NOMO-1 (cell line): ENCODE data around the gene PIEZO1.
"Not testable (repeated sequence)": the region's sequence is repeated elsewhere in the genome, so short reads cannot be mapped to it uniquely, and the experiment has no call there.

Experiments used
- DNase-seq, 2 experiments: peaks; one replicate each; lab custom pipeline; 2025; ENCODE audit not compliant: unreplicated experiment in 2 of 2; lab: John Stamatoyannopoulos, UW

Gene PIEZO1

DNA sequence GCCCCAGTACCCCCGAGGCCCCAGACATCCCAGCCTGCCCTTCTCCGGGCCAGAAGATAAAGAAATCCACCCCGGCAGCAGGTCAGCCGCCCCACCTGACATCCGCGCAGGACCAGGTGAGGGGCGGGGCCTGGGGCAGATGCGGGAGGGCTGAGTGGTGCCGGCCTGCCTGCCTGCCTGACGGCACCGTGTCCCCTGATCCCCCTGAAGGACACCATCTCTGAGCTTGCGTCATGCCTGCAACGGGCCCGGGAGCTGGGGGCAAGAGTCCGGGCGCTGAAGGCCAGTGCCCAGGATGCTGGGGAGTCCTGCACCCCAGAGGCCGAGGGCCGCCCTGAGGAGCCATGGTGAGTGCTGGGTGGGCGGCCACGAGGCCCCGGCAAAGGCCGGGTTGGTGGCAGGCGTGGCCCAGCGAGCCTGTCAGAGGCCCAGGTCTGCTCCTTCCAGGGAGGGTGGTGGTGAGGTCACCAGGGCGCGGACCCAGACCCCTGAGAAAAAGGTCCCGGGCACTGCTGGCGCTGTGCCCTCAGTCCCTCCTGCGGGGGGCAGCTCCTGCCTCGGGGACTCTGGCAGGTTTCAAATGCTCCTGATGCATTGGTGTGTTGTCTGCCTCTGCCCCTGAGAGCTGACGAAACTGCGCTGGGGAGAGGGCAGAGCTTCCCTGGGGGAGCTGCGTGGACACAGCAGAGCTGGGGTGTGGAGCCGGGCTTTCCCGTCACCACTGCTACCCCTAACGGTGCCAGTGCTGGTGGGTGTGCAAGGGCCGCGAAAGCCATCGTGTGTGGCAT, 19.7 kb upstream of the PIEZO1 start:
- DNase-seq, result no peak

DNA sequence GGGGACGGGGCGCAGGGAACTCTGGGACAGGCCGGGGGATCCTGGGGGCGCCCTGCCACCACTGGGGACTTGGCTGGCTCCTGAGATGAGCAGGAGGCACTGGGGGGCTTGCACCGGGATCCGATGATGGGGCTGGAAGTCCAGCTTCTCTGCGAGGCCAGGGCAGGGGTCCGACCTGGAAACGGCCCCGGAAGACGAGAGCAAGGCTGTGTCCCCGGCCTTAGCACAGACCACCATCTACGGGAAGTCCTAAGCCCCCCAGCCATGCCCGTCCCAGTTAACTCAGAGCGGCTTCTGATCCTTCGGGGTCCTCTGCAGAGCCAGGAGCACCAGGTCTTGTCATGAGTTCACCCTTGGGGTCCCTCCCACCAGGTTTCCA, 19.1 kb upstream of the PIEZO1 start:
- no peak for DNase-seq

DNA sequence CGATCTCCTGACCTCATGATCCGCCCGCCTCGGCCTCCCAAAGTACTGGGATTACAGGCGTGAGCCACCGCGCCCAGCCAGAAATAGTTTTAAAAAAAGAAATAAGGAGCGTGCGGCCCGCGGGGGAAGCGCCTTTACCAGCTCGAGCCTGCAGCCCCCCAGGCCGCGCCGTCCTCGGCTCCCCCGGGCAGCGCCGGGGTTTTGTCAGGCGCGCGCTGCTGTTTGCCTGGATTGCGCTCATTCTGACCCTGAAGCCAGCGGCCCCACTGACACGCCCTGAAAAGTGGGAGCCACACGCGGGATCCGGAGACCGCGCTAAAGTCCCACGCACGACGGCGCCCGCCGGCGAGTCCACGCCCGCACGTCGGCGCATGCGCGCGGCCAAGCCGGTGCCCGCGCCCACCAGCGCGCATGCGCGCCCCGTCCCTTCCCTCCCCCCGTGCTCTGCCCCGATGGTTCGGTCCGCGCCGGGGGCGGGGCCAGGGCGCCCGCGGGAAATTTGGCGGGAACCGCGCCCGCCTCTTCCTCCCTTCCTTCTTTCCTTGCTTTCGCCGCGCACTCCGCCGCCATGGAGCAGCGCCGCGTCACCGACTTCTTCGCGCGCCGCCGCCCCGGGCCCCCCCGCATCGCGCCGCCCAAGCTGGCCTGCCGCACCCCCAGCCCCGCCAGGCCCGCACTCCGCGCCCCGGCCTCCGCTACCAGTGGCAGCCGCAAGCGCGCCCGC, 18.4 kb upstream of the PIEZO1 start, which contains the start of gene CDT1:
Gene CDT1, plus strand, starts transcription at position 526 of the 724 bp plus-strand sequence. Its CDS starts 43 bp downstream, at position 569.
- DNase-seq, result peak; percentile 56 to 81

DNA sequence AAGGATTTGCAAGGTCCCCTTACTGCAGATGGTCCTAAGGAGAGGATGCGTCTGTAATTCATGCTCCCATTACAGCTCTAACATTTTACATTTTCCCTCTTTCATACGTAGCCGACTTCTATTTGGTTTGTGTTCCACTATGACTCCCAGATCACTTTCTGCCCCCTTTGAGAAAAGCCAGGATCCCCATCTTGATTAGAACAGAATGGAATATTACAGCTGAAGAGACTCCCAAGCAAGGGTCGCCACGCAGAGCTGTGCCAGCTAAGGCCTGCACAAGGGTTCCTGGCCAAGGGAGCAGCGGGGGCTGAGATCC, 15.2 kb upstream of the PIEZO1 start:
- DNase-seq, result no peak

DNA sequence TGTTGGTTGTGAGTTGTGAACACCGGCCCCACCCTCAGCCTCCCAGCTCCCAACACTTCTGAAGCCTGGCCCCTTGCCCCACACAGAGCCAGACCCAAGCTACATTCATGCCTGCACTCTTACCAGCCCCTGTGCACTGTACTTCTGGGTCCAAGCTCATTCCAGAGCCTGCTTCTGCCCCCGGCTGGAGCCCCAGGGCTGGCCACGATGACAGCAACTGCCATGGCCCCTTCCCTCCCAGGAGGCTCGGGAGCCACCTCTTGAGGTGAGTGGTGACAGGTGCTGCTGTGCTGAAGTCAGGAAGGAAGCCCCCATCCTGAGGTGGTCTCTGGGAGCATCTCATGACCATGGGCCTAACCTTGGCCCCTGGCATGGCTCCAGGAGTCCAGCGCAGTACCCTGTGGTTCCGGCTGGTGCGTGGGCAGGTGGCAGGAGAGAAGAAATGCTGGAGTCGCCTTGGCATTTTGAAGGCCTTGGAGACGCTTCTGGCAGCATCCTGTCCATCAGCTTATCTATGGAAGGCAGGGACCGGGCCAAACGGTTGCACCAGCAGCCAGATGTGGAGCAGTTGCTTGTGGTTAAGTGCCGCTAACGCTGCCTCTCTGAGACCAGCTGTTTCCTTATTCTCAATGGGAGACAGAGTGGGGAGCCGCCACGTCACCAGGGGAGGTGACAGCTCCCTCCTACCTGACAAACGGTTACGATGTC, 14.7 kb upstream of the PIEZO1 start:
- DNase-seq, result peak; percentile 73 to 76

DNA sequence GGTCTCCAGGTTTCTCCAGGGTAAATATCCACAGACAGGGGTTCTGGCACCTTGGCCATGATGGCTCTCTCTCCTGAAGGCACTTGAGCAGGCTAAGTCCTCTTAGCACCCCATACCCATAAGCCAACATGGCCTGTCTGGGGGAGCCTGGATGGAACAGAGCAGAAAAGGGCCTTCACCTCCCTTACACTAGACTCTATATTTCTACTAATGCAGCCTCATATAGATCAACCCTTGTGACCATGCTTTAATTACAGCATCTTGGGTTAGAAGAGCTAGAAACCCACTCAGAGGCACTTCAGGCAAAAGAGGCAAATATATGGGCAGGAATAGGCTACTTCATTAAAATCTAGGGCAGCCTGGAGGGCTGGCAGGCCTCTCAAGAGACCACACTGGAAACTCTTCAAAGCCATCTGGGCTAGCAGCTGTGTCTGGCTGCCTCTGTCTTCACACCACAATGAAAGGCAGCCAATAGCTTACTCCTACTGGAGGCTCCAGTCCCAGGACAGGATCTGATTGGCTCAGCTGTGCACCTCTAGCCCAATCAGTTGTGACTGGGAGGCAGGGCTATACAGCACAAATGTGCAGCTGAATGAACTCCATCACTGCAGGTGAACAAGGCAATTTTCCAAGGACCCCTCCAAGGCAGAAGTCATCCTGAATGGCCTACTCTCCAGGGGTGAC, 13.9 kb upstream of the PIEZO1 start:
- DNase-seq, result no peak

DNA sequence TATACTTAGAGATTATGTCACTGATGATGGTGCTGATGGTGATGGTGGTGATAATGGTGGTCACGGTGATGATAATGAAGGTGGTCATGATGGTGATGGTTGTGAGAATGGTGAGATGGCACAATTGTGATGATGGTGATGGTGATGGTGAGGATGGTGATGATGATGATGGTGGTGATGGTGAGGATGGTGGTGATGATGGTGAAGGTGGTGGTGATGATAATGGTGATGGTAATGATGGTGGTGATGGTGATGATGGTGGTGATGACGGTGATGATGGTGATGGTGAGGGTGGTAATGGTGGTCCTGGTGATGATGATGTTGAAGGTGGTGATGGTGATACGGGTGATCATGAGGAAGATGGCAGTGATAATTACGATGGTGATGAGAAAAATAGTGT, 13.1 kb upstream of the PIEZO1 start:
- no peak for DNase-seq

DNA sequence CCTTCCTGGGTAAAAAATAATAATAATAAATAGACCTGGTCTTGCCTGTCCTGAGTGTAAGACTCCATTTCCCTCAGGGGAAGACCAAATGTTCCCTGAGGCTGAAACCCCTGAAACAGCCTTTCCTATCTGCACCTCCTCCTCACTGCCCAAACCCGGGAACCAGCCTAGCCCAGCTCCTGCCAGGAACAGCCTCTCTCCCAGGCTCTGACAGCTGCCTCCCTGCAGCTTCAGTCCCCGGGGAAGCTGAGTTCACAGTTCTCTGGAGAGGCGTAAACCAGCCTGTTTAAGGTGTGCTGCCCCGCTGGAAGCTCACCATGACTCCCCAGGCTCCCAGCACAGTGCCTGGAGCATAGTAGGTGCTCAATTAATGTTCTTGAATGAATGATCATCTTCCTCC, 11.3 kb upstream of the PIEZO1 start:
- no peak for DNase-seq

DNA sequence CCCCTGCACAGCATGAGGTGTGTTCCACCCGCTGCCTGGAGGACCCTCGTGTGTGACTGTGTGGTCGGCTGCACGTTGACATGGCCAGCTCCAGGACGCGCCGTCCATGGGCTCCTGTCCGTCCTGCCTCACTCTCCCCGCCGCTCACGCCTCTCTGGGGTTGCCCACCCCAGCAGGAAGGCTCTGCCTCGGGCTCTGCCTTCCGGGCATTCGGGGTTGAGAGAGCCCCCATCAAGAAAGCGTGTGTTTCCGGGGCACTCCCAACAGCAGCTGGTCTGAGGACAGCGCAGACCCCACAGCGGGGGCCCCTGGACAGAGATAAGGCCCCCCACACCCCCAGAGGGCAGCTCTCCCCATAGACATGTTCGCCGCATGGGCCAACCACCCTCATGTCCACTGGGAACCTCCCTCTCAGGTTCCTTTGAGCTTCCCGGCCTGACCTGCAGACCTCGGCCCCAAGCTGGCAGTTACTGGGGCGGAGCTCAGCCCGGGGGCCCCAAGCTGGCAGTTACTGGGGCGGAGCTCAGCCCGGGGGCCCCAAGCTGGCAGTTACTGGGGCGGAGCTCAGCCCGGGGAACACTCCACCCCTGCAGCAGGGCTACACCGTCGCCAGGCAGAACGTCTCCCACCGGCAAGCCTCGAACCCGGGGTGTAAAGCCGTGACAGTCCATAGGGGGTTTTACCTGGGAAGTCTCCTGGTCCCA, 8.4 kb upstream of the PIEZO1 start:
- DNase-seq, result peak; percentile 66 to 68

DNA sequence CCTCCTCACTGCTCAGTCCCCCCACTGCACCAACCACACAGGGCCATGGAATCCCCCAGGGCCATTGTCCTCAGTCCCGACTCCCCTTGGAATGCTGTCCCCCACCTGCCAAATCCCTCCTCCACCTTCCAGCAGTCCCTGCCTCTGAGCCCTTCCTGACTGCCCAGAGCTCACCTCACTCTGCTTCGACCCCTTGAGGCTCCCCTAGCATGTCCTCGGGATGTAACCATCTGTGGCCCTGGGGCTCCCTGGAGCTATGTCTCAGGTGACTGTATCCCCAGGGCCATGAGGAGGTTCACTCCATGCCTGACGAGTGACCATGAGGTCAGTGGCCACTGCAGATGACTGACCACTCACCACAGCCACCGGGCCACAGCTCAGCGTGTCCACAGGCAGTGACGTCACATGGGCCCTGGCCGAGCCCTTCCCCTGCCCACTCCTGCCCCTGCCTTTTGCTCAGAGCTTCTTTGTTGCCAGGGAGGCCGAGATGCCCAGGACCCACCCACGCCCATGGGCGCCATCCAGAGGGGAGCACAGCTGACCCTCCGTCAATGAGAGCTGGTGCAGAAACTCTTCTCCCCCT, 7.7 kb upstream of the PIEZO1 start:
- DNase-seq, result no peak

DNA sequence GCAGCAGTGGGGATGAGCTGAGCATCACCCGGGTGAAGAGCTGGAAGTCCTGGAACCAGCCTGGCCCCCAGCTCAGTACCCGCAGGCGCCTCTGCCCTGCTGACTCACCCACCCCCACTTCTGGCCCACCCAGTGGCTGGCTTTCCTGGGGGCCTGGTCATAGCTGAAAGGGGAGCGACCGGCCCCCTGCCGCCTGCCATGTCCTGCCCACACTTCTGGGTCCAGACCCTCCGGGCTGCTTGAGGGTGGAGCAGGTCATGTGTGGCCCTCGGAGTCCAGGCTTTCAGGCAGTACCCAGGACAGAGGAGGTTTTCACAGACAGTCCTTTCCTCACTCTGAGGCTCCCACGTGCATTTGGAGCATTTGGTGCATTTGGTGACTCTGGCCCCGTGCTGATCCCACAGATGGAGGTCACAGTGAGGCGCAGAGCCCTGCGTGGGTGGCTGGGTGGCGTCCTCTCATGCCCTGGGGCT, 7.1 kb upstream of the PIEZO1 start:
- DNase-seq, result no peak

DNA sequence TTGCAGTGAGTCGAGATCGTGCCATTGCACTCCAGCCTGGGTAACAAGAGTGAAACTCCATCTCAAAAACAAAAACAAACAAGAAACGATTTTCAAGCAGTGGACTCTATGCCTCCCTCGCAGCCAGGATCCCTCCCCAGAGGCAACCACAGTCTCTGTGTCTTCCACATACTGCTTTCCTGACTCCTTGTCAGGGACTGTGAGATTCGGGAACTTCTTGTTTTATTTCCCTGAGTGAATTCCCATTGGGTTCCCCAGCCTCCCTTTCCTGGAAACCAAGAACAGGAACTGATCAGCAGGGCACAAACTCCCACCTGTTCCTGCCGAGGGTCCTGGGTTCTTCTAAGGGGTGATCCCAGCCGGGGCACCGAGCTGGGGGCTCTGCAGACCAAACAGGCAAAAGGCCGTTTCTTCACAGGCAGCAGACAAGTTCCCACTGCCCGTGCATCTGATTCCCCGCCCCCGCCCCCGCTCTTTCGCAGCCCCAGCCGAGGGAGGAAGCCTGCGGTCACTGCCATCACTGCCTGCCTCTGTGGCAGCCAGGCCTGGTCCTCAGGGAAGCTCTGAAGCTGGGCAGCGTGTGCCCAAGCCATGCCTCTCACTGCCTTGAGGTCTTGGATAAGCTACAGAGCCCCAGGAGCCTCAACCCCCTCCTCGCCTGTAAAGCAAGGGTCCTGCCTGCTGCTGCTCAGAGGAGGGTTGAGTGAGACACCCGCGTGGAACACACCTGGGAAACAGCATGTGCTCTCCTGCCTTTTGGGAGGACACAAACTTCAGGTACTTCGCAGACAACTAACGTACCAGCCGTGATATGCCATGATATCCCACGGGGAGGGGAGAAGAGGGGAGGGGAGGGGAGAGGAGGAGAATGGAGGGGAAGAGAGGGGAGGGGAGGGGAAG, 5.5 kb upstream of the PIEZO1 start:
- peak; percentile 70 to 75 for DNase-seq

DNA sequence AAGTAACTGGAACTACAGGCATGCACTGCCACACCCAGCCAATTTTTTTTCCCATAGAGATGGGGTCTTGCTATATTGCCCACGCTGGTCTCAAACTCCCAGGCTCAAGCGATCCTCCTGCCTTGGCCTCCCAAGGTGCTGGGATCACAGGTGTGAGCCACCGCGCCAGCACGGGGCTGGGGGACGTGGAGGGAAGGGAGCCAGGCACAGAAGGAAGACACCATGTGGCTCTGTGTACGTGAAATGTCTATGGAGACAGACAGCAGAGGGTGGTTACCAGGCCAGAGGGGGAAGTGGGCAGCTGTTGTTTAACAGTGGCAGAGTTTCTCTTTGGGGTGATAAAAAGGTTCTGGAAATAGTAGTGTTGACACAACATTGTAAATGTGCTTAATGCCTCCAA, 4.6 kb upstream of the PIEZO1 start:
- peak; percentile 81 to 85 for DNase-seq

DNA sequence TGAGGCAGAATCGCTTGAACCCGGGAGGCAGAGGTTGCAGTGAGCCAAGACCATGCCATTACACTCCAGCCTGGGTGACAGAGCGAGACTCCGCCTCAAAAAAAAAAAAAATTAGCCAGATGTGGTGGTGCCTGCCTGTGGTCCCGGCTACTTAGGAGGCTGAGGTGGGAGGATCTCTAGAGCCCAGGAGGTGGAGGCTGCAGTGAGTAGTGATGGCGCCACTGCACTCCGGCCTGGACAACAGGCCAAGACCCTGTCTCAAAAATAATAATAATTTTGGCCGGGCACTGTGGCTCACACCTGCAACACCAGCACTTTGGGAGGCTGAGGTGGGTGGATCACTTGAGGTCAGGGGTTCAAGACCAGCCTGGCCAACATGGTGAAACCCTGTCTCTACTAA, 3.7 kb upstream of the PIEZO1 start:
- DNase-seq, result not testable (repeated sequence)

DNA sequence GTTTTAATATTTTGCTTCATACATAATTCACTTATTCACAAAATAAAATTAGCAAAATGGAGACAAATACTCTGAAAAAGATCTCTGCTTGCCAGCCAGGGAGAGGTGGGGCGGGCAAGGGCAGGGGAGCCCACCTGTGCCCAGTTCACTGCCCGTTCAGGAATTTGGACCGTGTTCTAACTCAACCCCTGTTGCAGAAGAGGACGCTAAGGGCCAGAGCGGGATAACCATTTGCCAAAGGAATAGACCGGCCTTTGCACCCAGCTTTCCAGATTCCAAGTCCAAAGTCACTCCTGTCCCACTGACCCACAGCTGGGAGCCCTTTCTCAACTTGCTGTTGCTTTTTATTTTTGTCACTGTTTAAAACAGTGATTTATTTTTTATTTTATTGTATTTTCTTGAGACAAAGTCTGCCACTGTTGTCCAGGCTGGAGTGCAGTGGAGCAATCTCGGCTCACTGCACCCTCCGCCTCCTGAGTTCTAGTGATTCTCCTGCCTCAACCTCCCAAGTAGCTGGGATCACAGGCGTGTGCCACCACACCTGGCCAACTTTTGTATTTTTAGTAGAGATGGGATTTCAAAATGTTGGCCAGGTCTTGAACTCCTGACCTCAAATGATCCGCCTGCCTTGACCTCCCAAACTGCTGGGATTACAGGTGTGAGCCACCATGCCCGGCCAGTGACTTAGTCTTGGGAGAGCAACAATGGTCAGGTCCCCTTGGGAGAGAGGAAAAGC, 2.7 kb upstream of the PIEZO1 start:
- no peak for DNase-seq

DNA sequence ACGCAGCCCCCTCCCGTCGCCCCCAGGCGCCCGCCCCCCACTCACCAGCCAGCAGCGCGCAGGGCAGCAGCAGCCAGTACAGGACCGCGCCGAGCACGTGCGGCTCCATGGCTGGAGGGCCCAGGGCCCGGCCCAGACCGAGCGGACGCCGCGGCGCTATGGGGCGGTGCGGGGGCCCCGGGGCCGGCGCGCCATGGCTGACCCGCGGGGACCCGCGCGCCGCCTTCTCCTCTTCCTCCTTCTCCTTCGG, 239 bp downstream of the PIEZO1 start:
- no peak for DNase-seq

DNA sequence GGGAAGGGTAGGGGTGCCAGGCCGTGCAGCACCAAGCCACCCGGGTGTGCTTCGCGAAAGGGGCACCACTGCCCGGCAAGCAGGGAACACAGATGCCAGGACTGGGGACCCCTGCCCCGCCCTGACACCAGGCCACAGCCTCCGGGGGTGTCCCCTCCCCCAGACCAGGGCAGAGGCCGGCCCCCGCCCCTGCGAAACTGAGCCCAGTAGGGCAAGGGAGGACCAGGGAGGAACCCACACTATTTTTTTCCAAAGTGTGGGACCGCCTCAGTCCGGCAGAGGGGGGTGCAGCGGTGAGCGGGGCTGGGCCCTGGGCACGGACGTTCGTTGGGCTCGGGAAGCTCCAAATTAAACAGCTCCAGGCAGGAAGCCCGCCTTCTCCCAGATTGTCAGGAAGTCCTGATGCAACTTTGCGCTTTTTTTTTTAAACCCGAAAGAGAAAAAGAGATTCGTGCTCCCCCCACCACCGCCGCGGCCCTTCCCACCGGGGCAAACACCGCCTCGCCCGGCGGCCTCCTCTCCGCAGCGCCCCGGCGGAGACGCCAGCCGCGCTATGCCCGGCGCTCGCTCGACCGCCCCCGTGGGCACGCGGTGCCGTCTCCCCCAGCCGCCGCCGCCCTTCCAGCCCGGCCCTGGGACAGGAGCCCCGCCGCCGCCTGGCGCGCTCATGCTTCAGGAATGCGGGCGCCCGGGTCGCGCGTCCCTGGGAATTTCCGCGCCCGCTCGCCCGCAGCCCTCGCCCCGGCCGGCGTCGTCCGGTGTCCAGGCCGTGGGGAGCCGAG, 755 bp downstream of the PIEZO1 start:
- peak; percentile 41 to 58 for DNase-seq
